HG03432 (cell line): ENCODE data around the gene ZEB2.

Source experiments
- ATAC-seq: cut with Tn5 transposase; IDR thresholded peaks from one replicate; pipeline ENCODE4 v1.9.1; 2021; ENCODE audit warnings: mild to moderate bottlenecking, moderate library complexity; ENCODE audit not compliant: unreplicated experiment

ZEB2 gene

GRCh38 chr2:144429396-144430112 is 90.4 kb downstream of the ZEB2 start:
- ATAC-seq, result no peak

- no peak for ATAC-seq
Observed at GRCh38 chr2:144426981-144427479, 92.9 kb downstream of the ZEB2 start.

- no peak for ATAC-seq
Observed at GRCh38 chr2:144426355-144426754, 93.6 kb downstream of the ZEB2 start.

- ATAC-seq, result no peak
Observed at GRCh38 chr2:144424559-144425240, 95.2 kb downstream of the ZEB2 start.

- ATAC-seq, result no peak
Observed at GRCh38 chr2:144421606-144422510, 98.1 kb downstream of the ZEB2 start.

GRCh38 chr2:144419218-144419617 is 100.7 kb downstream of the ZEB2 start:
- ATAC-seq, result no peak

- ATAC-seq, result no peak
Observed at GRCh38 chr2:144415386-144415785, 104.5 kb downstream of the ZEB2 start.

GRCh38 chr2:144414324-144414845 is 105.5 kb downstream of the ZEB2 start:
- peak; percentile 88 for ATAC-seq

- no peak for ATAC-seq
Observed at GRCh38 chr2:144412709-144413108, 107.2 kb downstream of the ZEB2 start.

- no peak for ATAC-seq
Observed at GRCh38 chr2:144411473-144411872, 108.4 kb downstream of the ZEB2 start.

GRCh38 chr2:144409241-144409640 is 110.7 kb downstream of the ZEB2 start:
- ATAC-seq, result no peak

- no peak for ATAC-seq
Observed at GRCh38 chr2:144407262-144407661, 112.7 kb downstream of the ZEB2 start.

GRCh38 chr2:144405982-144406788 is 113.7 kb downstream of the ZEB2 start:
- no peak for ATAC-seq

GRCh38 chr2:144405321-144405720 is 114.6 kb downstream of the ZEB2 start:
- no peak for ATAC-seq

GRCh38 chr2:144404586-144405314 is 115.2 kb downstream of the ZEB2 start:
- no peak for ATAC-seq

GRCh38 chr2:144403933-144404332 is 116.0 kb downstream of the ZEB2 start:
- ATAC-seq, result no peak

GRCh38 chr2:144402251-144402650 is 117.7 kb downstream of the ZEB2 start:
- no peak for ATAC-seq

- ATAC-seq, result no peak
Observed at GRCh38 chr2:144401036-144401435, 118.9 kb downstream of the ZEB2 start.

GRCh38 chr2:144396318-144396717 is 123.6 kb downstream of the ZEB2 start:
- no peak for ATAC-seq
